ENCODE results near the gene CCDC88C. TPM values are rescaled to one million over a fixed set of nuclear protein-coding genes. Genes with fewer than 3 reads are reported as not detected.

Gene CCDC88C
- total and polyA plus RNA-seq, 4 donors: 16.5 to 66.0 (median 32.1) TPM

DNA sequence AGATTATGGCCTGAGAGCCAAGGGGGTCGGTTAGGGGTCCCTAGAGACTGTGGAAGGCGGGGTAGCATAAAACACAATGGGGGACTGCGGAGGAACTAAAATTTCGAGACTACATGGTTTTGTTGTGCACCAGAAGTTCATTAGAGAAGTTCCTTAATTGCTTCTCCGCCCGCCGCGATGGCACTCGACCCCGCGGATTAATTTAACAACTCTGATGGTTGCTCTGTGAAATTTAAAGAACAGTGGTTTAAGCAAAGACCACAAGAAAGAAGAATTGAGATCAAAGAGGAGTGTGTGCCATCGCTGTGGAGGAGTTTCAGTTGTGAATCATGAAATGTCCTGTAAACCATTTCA, 1.4 kb upstream of the CCDC88C start:
- Histone ChIP-seq H3K9ac (ENCODE audit: insufficient read depth in 1 of 2, low read length in 2 of 2) (peak overlapping the region in 1 of 2 donors; percentile 39), H3K36me3 (ENCODE audit: control insufficient read depth in 4 of 4, insufficient read depth in 4 of 4, low read length in 4 of 4) (no peaks in the 10 kb centered on the region), H3K27me3 (ENCODE audit: control insufficient read depth in 3 of 3, insufficient read depth in 3 of 3, low read length in 2 of 3) (peaks cover 0 to 8% (median 2%) of the 10 kb centered on the region in 3 donors), H3K4me1 (ENCODE audit: control insufficient read depth in 5 of 5, insufficient read depth in 5 of 5, low read length in 5 of 5) (peaks cover 0 to 27% (median 6%) of the 10 kb centered on the region in 5 donors), H3K9me3 (ENCODE audit: control insufficient read depth in 4 of 4, insufficient read depth in 3 of 4, low read length in 3 of 4) (no peaks in the 10 kb centered on the region), H3K4me3 (no peak overlapping the region), H3K27ac (ENCODE audit: low read depth in 1 of 2, low read length in 1 of 2) (no peak overlapping the region)
- TF ChIP-seq CTCF (IDR thresholded peaks at IDR 0.05; ENCODE audit: control extremely low read depth, extremely low read depth): no peak
- 36 to 42% methylated on average over 12 of the region's 12 CpGs for WGBS, 2 donors
- DNase-seq (no peak), ATAC-seq (ENCODE audit: insufficient read depth, low FRiP score) (no peak)

DNA sequence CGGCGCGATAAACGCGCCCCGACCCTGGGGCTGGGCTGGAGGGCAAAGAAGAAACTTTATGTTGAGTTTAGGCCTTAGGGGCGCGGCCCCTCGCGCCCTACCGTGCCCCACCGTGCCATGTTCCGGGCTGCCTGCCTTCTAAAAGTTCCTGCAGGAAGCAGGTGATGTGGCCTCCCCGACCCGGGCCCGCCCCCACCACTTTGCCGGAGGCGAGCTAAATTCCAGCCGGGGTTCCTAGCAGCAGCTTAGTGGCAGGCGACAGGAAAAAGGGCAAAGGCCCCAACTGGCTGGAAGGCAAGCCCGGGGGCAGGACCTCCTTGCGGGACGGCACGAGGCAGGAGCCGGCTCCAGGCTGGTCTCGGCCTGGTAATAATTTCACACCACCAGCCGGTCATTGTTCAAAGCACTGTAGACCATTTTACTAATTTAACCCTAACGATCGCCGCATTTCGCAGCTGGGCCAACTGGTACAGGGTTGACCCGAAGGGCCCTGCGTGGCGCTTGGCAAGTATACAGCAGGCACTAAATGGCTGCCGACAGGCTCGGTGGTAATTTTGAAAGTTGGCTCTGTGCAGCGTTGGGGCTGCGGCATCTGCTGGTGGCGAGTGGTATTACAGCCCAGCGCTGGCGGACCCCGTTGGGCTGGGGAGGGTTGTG, 895 bp upstream of the CCDC88C start:
- Histone ChIP-seq H3K4me1 (ENCODE audit: control insufficient read depth in 5 of 5, insufficient read depth in 5 of 5, low read length in 5 of 5) (peaks cover 0 to 27% (median 6%) of the 10 kb centered on the region in 5 donors), H3K9ac (ENCODE audit: insufficient read depth in 1 of 2, low read length in 2 of 2) (no peak overlapping the region), H3K9me3 (ENCODE audit: control insufficient read depth in 4 of 4, insufficient read depth in 3 of 4, low read length in 3 of 4) (no peaks in the 10 kb centered on the region), H3K4me3 (no peak overlapping the region), H3K27me3 (ENCODE audit: control insufficient read depth in 3 of 3, insufficient read depth in 3 of 3, low read length in 2 of 3) (peaks cover 0 to 8% (median 2%) of the 10 kb centered on the region in 3 donors), H3K36me3 (ENCODE audit: control insufficient read depth in 4 of 4, insufficient read depth in 4 of 4, low read length in 4 of 4) (no peaks in the 10 kb centered on the region), H3K27ac (ENCODE audit: low read depth in 1 of 2, low read length in 1 of 2) (peak overlapping the region in 1 of 2 donors; percentile 77)
- DNase-seq: peak; percentile 58 to 76 (median 63)
- peak; percentile 80 for ATAC-seq (ENCODE audit: insufficient read depth, low FRiP score)
- WGBS, 2 donors: 0 to 1% methylated on average over 42 of the region's 42 CpGs
- peak; percentile 96 for TF ChIP-seq CTCF (IDR thresholded peaks at IDR 0.05; ENCODE audit: control extremely low read depth, extremely low read depth)

- peak in 2 of 3 donors; percentile 42 to 45 for DNase-seq
- peak; percentile 58 for ATAC-seq (ENCODE audit: insufficient read depth, low FRiP score)
- TF ChIP-seq CTCF (IDR thresholded peaks at IDR 0.05; ENCODE audit: control extremely low read depth, extremely low read depth): no peak
- Histone ChIP-seq H3K36me3 (ENCODE audit: control insufficient read depth in 4 of 4, insufficient read depth in 4 of 4, low read length in 4 of 4) (no peaks in the 10 kb centered on the region), H3K9me3 (ENCODE audit: control insufficient read depth in 4 of 4, insufficient read depth in 3 of 4, low read length in 3 of 4) (no peaks in the 10 kb centered on the region), H3K9ac (ENCODE audit: insufficient read depth in 1 of 2, low read length in 2 of 2) (no peak overlapping the region), H3K4me1 (ENCODE audit: control insufficient read depth in 5 of 5, insufficient read depth in 5 of 5, low read length in 5 of 5) (peaks cover 0 to 27% (median 6%) of the 10 kb centered on the region in 5 donors), H3K4me3 (no peak overlapping the region), H3K27me3 (ENCODE audit: control insufficient read depth in 3 of 3, insufficient read depth in 3 of 3, low read length in 2 of 3) (peaks cover 0 to 8% (median 2%) of the 10 kb centered on the region in 3 donors), H3K27ac (ENCODE audit: low read depth in 1 of 2, low read length in 1 of 2) (peak overlapping the region in 1 of 2 donors; percentile 77)
- 1% methylated on average over 22 to 53 of the region's 53 CpGs for WGBS, 2 donors
Measured at GRCh38 chr14:91417983-91418386, 365 bp upstream of the CCDC88C start.

Data from lung (tissue), 12 donors.